ENCODE measurements around the gene VAV2.

The VAV2 gene

DNA sequence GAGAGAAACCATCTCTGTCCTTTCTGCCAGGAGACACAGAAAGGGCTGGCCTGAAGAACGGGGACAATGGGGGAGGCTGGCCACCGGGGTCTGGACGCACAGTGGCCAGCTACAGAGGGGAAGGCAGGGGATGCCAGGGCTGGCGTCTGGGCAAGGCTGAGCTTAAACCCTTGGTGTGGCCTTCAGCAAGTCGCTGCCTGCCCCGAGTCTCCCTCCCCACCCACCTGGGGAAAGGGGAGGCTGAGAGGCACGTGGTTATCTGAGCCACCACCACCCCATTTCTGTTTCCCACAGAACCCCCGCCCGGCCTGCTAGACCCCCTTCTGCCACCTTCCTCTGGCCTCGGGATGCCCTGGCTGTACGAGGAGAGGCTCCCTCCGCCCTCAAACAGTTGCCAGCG lies 115.3 kb downstream of the VAV2 start:
- Histone ChIP-seq H3K27me3 (ENCODE audit: insufficient read depth, low read length) (no peaks in the 10 kb centered on the region), H2BK12ac (ENCODE audit: low read length) (peak overlapping the region; percentile 81), H3K79me1 (ENCODE audit: low read length) (peaks cover 90% of the 10 kb centered on the region), H3K4ac (ENCODE audit: low read depth, low read length) (peak overlapping the region; percentile 94), H3K14ac (ENCODE audit: low read length) (peak overlapping the region; percentile 95), H3K27ac (ENCODE audit: low read depth, low read length) (peak overlapping the region; percentile 100), H3K4me3 (ENCODE audit: low read depth, low read length) (no peak overlapping the region), H3K36me3 (ENCODE audit: control insufficient read depth in 1 of 2, insufficient read depth in 2 of 2, low read length in 2 of 2) (peaks cover 7 to 10% of the 10 kb centered on the region in 2 experiments), H2AK5ac (ENCODE audit: low read length) (peak overlapping the region; percentile 100), H3K18ac (ENCODE audit: low read length) (peak overlapping the region; percentile 96), H2BK120ac (ENCODE audit: insufficient read depth, low read length, poor library complexity) (peak overlapping the region; percentile 99), H4K91ac (ENCODE audit: low read depth, low read length) (peak overlapping the region; percentile 100), H2AFZ (ENCODE audit: insufficient read depth, low read length, poor library complexity) (peak overlapping the region; percentile 24), H4K12ac (ENCODE audit: low read depth, low read length) (peak overlapping the region; percentile 2), H3K23ac (ENCODE audit: low read length) (no peak overlapping the region), H2BK5ac (ENCODE audit: low read depth, low read length, poor library complexity) (peak overlapping the region; percentile 99), H3K79me2 (ENCODE audit: control insufficient read depth, insufficient read depth, low read length, poor library complexity) (peaks cover 79% of the 10 kb centered on the region), H3K4me2 (ENCODE audit: low read length) (no peak overlapping the region), H3K9me3 (ENCODE audit: insufficient read depth, low read depth, low read length) (peaks cover 4% of the 10 kb centered on the region), H4K8ac (ENCODE audit: low read depth, low read length) (peak overlapping the region; percentile 95), H3K4me1 (ENCODE audit: control insufficient read depth in 1 of 2, insufficient read depth in 2 of 2, low read length in 2 of 2) (peaks cover 86 to 87% of the 10 kb centered on the region in 2 experiments), H3K9ac (ENCODE audit: low read length) (no peak overlapping the region)
- DNase-seq: no peak
- no CpG with 5 or more reads among the region's 13 CpGs for WGBS (ENCODE audit: extremely low coverage, insufficient coverage, insufficient read length)

- no peak overlapping the region for H3K9ac ChIP-seq (ENCODE audit: low read length)
- H3K4me3 ChIP-seq (ENCODE audit: low read depth, low read length): no peak overlapping the region
- H3K4me1 ChIP-seq (ENCODE audit: control insufficient read depth in 1 of 2, insufficient read depth in 2 of 2, low read length in 2 of 2): peaks cover 84 to 85% of the 10 kb centered on the region in 2 experiments
- peak overlapping the region; percentile 99 for H2BK120ac ChIP-seq (ENCODE audit: insufficient read depth, low read length, poor library complexity)
- H3K14ac ChIP-seq (ENCODE audit: low read length): peak overlapping the region; percentile 95
- peak overlapping the region; percentile 81 for H2BK12ac ChIP-seq (ENCODE audit: low read length)
- no peaks in the 10 kb centered on the region for H3K27me3 ChIP-seq (ENCODE audit: insufficient read depth, low read length)
- H3K4me2 ChIP-seq (ENCODE audit: low read length): no peak overlapping the region
- no peak overlapping the region for H2AFZ ChIP-seq (ENCODE audit: insufficient read depth, low read length, poor library complexity)
- H4K8ac ChIP-seq (ENCODE audit: low read depth, low read length): peak overlapping the region; percentile 95
- no CpG with 5 or more reads among the region's 11 CpGs for WGBS (ENCODE audit: extremely low coverage, insufficient coverage, insufficient read length)
- H2BK5ac ChIP-seq (ENCODE audit: low read depth, low read length, poor library complexity): peak overlapping the region; percentile 99
- H3K79me1 ChIP-seq (ENCODE audit: low read length): peaks cover 88% of the 10 kb centered on the region
- H3K27ac ChIP-seq (ENCODE audit: low read depth, low read length): peak overlapping the region; percentile 100
- peaks cover 4% of the 10 kb centered on the region for H3K9me3 ChIP-seq (ENCODE audit: insufficient read depth, low read depth, low read length)
- peaks cover 7 to 12% of the 10 kb centered on the region in 2 experiments for H3K36me3 ChIP-seq (ENCODE audit: control insufficient read depth in 1 of 2, insufficient read depth in 2 of 2, low read length in 2 of 2)
- H3K23ac ChIP-seq (ENCODE audit: low read length): no peak overlapping the region
- peak overlapping the region; percentile 100 for H2AK5ac ChIP-seq (ENCODE audit: low read length)
- peak overlapping the region; percentile 96 for H3K18ac ChIP-seq (ENCODE audit: low read length)
- H3K79me2 ChIP-seq (ENCODE audit: control insufficient read depth, insufficient read depth, low read length, poor library complexity): peaks cover 76% of the 10 kb centered on the region
- peak overlapping the region; percentile 94 for H3K4ac ChIP-seq (ENCODE audit: low read depth, low read length)
- peak overlapping the region; percentile 3 for H4K12ac ChIP-seq (ENCODE audit: low read depth, low read length)
- peak in 1 of 2 donors; percentile 52 for DNase-seq
- H4K91ac ChIP-seq (ENCODE audit: low read depth, low read length): peak overlapping the region; percentile 100
Measured at GRCh38 chr9:133876144-133876543, 116.0 kb downstream of the VAV2 start.

GRCh38 chr9:133875131-133875530 lies 117.0 kb downstream of the VAV2 start:
- Histone ChIP-seq H2AFZ (ENCODE audit: insufficient read depth, low read length, poor library complexity) (peak overlapping the region; percentile 13), H3K18ac (ENCODE audit: low read length) (peak overlapping the region; percentile 96), H3K79me1 (ENCODE audit: low read length) (peaks cover 84% of the 10 kb centered on the region), H3K9me3 (ENCODE audit: insufficient read depth, low read depth, low read length) (peaks cover 4% of the 10 kb centered on the region), H4K8ac (ENCODE audit: low read depth, low read length) (peak overlapping the region; percentile 95), H3K4me2 (ENCODE audit: low read length) (peak overlapping the region; percentile 4), H4K91ac (ENCODE audit: low read depth, low read length) (peak overlapping the region; percentile 100), H2BK12ac (ENCODE audit: low read length) (peak overlapping the region; percentile 81), H2BK5ac (ENCODE audit: low read depth, low read length, poor library complexity) (peak overlapping the region; percentile 99), H3K4me1 (ENCODE audit: control insufficient read depth in 1 of 2, insufficient read depth in 2 of 2, low read length in 2 of 2) (peaks cover 78 to 82% of the 10 kb centered on the region in 2 experiments), H3K9ac (ENCODE audit: low read length) (no peak overlapping the region), H3K27ac (ENCODE audit: low read depth, low read length) (peak overlapping the region; percentile 100), H3K4me3 (ENCODE audit: low read depth, low read length) (no peak overlapping the region), H2AK5ac (ENCODE audit: low read length) (peak overlapping the region; percentile 100), H3K27me3 (ENCODE audit: insufficient read depth, low read length) (no peaks in the 10 kb centered on the region), H3K23ac (ENCODE audit: low read length) (no peak overlapping the region), H2BK120ac (ENCODE audit: insufficient read depth, low read length, poor library complexity) (peak overlapping the region; percentile 99), H3K4ac (ENCODE audit: low read depth, low read length) (peak overlapping the region; percentile 94), H3K79me2 (ENCODE audit: control insufficient read depth, insufficient read depth, low read length, poor library complexity) (peaks cover 70% of the 10 kb centered on the region), H3K36me3 (ENCODE audit: control insufficient read depth in 1 of 2, insufficient read depth in 2 of 2, low read length in 2 of 2) (peaks cover 7 to 14% of the 10 kb centered on the region in 2 experiments), H4K12ac (ENCODE audit: low read depth, low read length) (peak overlapping the region; percentile 81), H3K14ac (ENCODE audit: low read length) (peak overlapping the region; percentile 95)
- no CpG with 5 or more reads among the region's 11 CpGs for WGBS (ENCODE audit: extremely low coverage, insufficient coverage, insufficient read length)
- no peak for DNase-seq

GRCh38 chr9:133874659-133875058 lies 117.5 kb downstream of the VAV2 start:
- Histone ChIP-seq H3K14ac (ENCODE audit: low read length) (peak overlapping the region; percentile 95), H3K9ac (ENCODE audit: low read length) (no peak overlapping the region), H3K4ac (ENCODE audit: low read depth, low read length) (peak overlapping the region; percentile 94), H3K27me3 (ENCODE audit: insufficient read depth, low read length) (no peaks in the 10 kb centered on the region), H3K36me3 (ENCODE audit: control insufficient read depth in 1 of 2, insufficient read depth in 2 of 2, low read length in 2 of 2) (peaks cover 7 to 14% of the 10 kb centered on the region in 2 experiments), H3K4me2 (ENCODE audit: low read length) (peak overlapping the region; percentile 4), H3K23ac (ENCODE audit: low read length) (no peak overlapping the region), H4K8ac (ENCODE audit: low read depth, low read length) (peak overlapping the region; percentile 95), H3K79me2 (ENCODE audit: control insufficient read depth, insufficient read depth, low read length, poor library complexity) (peaks cover 69% of the 10 kb centered on the region), H3K79me1 (ENCODE audit: low read length) (peaks cover 83% of the 10 kb centered on the region), H3K9me3 (ENCODE audit: insufficient read depth, low read depth, low read length) (peaks cover 4% of the 10 kb centered on the region), H2BK120ac (ENCODE audit: insufficient read depth, low read length, poor library complexity) (peak overlapping the region; percentile 99), H4K91ac (ENCODE audit: low read depth, low read length) (peak overlapping the region; percentile 100), H2AFZ (ENCODE audit: insufficient read depth, low read length, poor library complexity) (peak overlapping the region; percentile 13), H2BK12ac (ENCODE audit: low read length) (peak overlapping the region; percentile 81), H4K12ac (ENCODE audit: low read depth, low read length) (peak overlapping the region; percentile 81), H3K4me1 (ENCODE audit: control insufficient read depth in 1 of 2, insufficient read depth in 2 of 2, low read length in 2 of 2) (peaks cover 76 to 81% of the 10 kb centered on the region in 2 experiments), H3K27ac (ENCODE audit: low read depth, low read length) (peak overlapping the region; percentile 100), H2BK5ac (ENCODE audit: low read depth, low read length, poor library complexity) (peak overlapping the region; percentile 99), H3K18ac (ENCODE audit: low read length) (peak overlapping the region; percentile 96), H2AK5ac (ENCODE audit: low read length) (peak overlapping the region; percentile 100), H3K4me3 (ENCODE audit: low read depth, low read length) (no peak overlapping the region)
- peak in 1 of 2 donors; percentile 26 for DNase-seq
- WGBS (ENCODE audit: extremely low coverage, insufficient coverage, insufficient read length): no CpG with 5 or more reads among the region's 10 CpGs
